Measurements from ENCODE around the gene NCKAP5L. TPM values are rescaled to one million over a fixed set of nuclear protein-coding genes. Genes with fewer than 3 reads are reported as not detected.
A peak's percentile ranks its signal among the peaks of the same experiment; 100 is the strongest.
"Not testable (repeated sequence)": the region's sequence is repeated elsewhere in the genome, so short reads cannot be mapped to it uniquely, and the experiment has no call there.

NCKAP5L gene
- total RNA-seq = 19.3 TPM

- no peaks in the 10 kb centered on the region for H3K27me3 ChIP-seq (ENCODE audit: control insufficient read depth in 3 of 3, insufficient read depth in 3 of 3, low read length in 3 of 3)
- peak within 1 kb of the TSS; percentile 85 to 91 (median 87) for H3K4me3 ChIP-seq (ENCODE audit: low read length in 3 of 3)
- no peaks in the 10 kb centered on the region for H3K9me3 ChIP-seq (ENCODE audit: control insufficient read depth in 3 of 3, low read length in 3 of 3)
- H3K4me1 ChIP-seq (ENCODE audit: control insufficient read depth in 3 of 3, insufficient read depth in 3 of 3, low read length in 3 of 3) = peaks cover 45 to 53% (median 46%) of the 10 kb centered on the region in 3 donors
- H3K27ac ChIP-seq (ENCODE audit: low read depth, low read length) = peak within 1 kb of the TSS; percentile 84
- peaks cover 0 to 2% (median 0%) of the 10 kb centered on the region in 3 donors for H3K36me3 ChIP-seq (ENCODE audit: control insufficient read depth in 3 of 3, insufficient read depth in 3 of 3, low read length in 3 of 3)
- peak within 1 kb of the TSS; percentile 81 to 95 (median 94) for H3K9ac ChIP-seq (ENCODE audit: low read depth in 1 of 3, low read length in 3 of 3)
Observed at GRCh38 chr12:49828133-49829091, at the start of gene NCKAP5L. Gene NCKAP5L, minus strand, starts transcription at chr12:49828413. Its CDS starts 24,369 bp downstream, at chr12:49804044.

DNA sequence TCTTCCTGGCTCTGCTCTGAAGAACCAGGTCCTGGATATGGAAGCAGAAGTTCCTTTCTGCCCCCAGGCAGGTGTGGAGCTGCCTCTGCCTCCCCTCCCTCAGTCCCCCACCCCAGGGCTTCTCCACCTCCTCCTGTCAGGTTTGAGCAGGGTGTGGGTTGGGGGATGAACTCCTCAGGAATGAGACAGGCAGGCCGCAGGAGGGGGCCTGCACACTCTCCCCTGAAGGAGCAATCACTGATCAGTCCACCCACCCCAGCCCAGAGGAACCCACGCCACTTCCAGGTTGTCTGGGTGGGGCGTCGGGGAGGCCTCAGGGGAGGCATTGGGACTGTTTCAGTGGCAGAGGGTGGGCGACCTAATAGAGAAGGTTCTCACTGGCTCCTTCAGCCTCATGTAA is 48.9 kb upstream of the NCKAP5L start:
- peaks cover 0 to 11% (median 7%) of the 10 kb centered on the region in 3 donors for H3K4me1 ChIP-seq (ENCODE audit: control insufficient read depth in 3 of 3, insufficient read depth in 3 of 3, low read length in 3 of 3)
- no peaks in the 10 kb centered on the region for H3K36me3 ChIP-seq (ENCODE audit: control insufficient read depth in 3 of 3, insufficient read depth in 3 of 3, low read length in 3 of 3)
- no peak overlapping the region for H3K9ac ChIP-seq (ENCODE audit: low read depth in 1 of 3, low read length in 3 of 3)
- H3K27ac ChIP-seq (ENCODE audit: low read depth, low read length) = no peak overlapping the region
- no peaks in the 10 kb centered on the region for H3K27me3 ChIP-seq (ENCODE audit: control insufficient read depth in 3 of 3, insufficient read depth in 3 of 3, low read length in 3 of 3)
- no peak overlapping the region for H3K4me3 ChIP-seq (ENCODE audit: low read length in 3 of 3)
- H3K9me3 ChIP-seq (ENCODE audit: control insufficient read depth in 3 of 3, low read length in 3 of 3) = no peaks in the 10 kb centered on the region

- H3K9ac ChIP-seq (ENCODE audit: low read depth in 1 of 3, low read length in 3 of 3) = no peak overlapping the region
- H3K27ac ChIP-seq (ENCODE audit: low read depth, low read length) = no peak overlapping the region
- no peak overlapping the region for H3K4me3 ChIP-seq (ENCODE audit: low read length in 3 of 3)
- no peaks in the 10 kb centered on the region for H3K27me3 ChIP-seq (ENCODE audit: control insufficient read depth in 3 of 3, insufficient read depth in 3 of 3, low read length in 3 of 3)
- H3K4me1 ChIP-seq (ENCODE audit: control insufficient read depth in 3 of 3, insufficient read depth in 3 of 3, low read length in 3 of 3) = peaks cover 0 to 11% (median 7%) of the 10 kb centered on the region in 3 donors
- no peaks in the 10 kb centered on the region for H3K9me3 ChIP-seq (ENCODE audit: control insufficient read depth in 3 of 3, low read length in 3 of 3)
- no peaks in the 10 kb centered on the region for H3K36me3 ChIP-seq (ENCODE audit: control insufficient read depth in 3 of 3, insufficient read depth in 3 of 3, low read length in 3 of 3)
Observed at GRCh38 chr12:49876070-49876469, 47.9 kb upstream of the NCKAP5L start.

DNA sequence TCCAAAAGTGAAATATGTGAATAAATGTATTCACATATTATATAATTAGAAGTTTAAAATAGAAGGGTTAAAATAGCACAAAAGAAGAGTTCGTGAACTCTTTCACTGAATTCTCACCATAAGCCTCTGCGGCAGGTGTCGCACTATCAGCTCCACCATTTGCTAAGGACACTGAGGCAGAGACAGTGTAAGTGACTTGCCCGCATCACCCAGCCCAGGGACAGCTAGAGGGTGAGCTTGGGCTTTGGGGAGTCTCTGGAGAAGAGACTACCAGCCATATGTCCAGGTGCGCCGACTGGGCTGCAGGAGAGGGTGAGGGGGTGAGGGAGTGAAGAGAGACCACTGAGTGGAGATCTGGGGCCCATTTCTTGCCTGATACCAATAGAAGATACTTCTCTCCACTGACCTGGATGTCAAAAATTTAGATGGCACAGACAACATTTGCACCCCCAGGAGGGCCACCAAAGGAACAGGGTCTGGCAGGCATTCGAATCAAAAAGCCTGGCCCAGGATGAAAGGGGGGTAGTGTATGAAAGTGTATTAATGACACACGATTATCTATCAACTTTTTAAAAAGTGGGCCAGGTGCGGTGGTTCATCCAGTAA is 47.0 kb upstream of the NCKAP5L start:
- Histone ChIP-seq H3K4me1 (ENCODE audit: control insufficient read depth in 3 of 3, insufficient read depth in 3 of 3, low read length in 3 of 3) (peaks cover 0 to 11% (median 7%) of the 10 kb centered on the region in 3 donors), H3K4me3 (ENCODE audit: low read length in 3 of 3) (no peak overlapping the region), H3K27ac (ENCODE audit: low read depth, low read length) (no peak overlapping the region), H3K36me3 (ENCODE audit: control insufficient read depth in 3 of 3, insufficient read depth in 3 of 3, low read length in 3 of 3) (no peaks in the 10 kb centered on the region), H3K27me3 (ENCODE audit: control insufficient read depth in 3 of 3, insufficient read depth in 3 of 3, low read length in 3 of 3) (no peaks in the 10 kb centered on the region), H3K9me3 (ENCODE audit: control insufficient read depth in 3 of 3, low read length in 3 of 3) (no peaks in the 10 kb centered on the region), H3K9ac (ENCODE audit: low read depth in 1 of 3, low read length in 3 of 3) (no peak overlapping the region)

DNA sequence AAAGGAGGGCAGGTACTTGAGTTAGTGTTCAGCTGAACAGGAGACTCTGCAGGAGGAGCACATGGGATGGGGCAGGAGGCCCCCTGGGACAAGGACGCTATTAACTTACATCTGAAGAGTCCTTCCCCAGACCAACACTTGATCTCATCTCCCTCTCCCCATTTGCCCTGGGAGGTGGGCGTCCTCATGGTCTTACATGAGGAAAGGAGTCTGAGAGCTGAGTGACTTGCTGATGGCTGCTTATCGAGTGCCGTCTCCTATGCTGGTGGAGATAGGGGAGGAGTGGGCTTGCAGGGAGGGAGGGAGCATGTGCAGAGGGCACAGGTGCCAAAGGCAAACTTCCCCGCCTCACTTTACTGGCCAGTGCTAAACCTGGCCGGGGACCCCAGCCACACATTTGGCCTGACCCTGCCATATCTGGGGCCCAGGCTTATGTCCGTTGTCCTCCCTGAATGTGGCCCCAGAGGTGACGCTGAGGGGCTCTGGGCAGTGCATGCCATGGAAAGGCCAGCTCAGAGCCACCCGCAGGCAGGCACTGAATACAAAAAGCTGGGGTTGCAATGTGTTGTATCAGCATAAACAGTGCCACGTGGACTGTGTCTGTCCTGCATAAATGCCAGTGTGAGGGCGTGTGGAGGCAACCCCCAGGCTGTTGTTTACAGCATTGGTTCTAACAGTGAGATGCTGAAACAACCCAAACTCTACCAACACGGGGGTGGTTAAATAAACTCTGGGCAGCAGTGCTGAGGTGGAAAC is 46.1 kb upstream of the NCKAP5L start:
- H3K27ac ChIP-seq (ENCODE audit: low read depth, low read length) = no peak overlapping the region
- peaks cover 6 to 19% (median 14%) of the 10 kb centered on the region in 3 donors for H3K4me1 ChIP-seq (ENCODE audit: control insufficient read depth in 3 of 3, insufficient read depth in 3 of 3, low read length in 3 of 3)
- no peak overlapping the region for H3K9ac ChIP-seq (ENCODE audit: low read depth in 1 of 3, low read length in 3 of 3)
- no peak overlapping the region for H3K4me3 ChIP-seq (ENCODE audit: low read length in 3 of 3)
- no peaks in the 10 kb centered on the region for H3K36me3 ChIP-seq (ENCODE audit: control insufficient read depth in 3 of 3, insufficient read depth in 3 of 3, low read length in 3 of 3)
- H3K27me3 ChIP-seq (ENCODE audit: control insufficient read depth in 3 of 3, insufficient read depth in 3 of 3, low read length in 3 of 3) = no peaks in the 10 kb centered on the region
- H3K9me3 ChIP-seq (ENCODE audit: control insufficient read depth in 3 of 3, low read length in 3 of 3) = no peaks in the 10 kb centered on the region

GRCh38 chr12:49873361-49873934 is 45.2 kb upstream of the NCKAP5L start:
- Histone ChIP-seq H3K9ac (ENCODE audit: low read depth in 1 of 3, low read length in 3 of 3) (no peak overlapping the region), H3K36me3 (ENCODE audit: control insufficient read depth in 3 of 3, insufficient read depth in 3 of 3, low read length in 3 of 3) (no peaks in the 10 kb centered on the region), H3K9me3 (ENCODE audit: control insufficient read depth in 3 of 3, low read length in 3 of 3) (no peaks in the 10 kb centered on the region), H3K4me1 (ENCODE audit: control insufficient read depth in 3 of 3, insufficient read depth in 3 of 3, low read length in 3 of 3) (peaks cover 15 to 27% (median 22%) of the 10 kb centered on the region in 3 donors), H3K27ac (ENCODE audit: low read depth, low read length) (no peak overlapping the region), H3K27me3 (ENCODE audit: control insufficient read depth in 3 of 3, insufficient read depth in 3 of 3, low read length in 3 of 3) (no peaks in the 10 kb centered on the region), H3K4me3 (ENCODE audit: low read length in 3 of 3) (no peak overlapping the region)

GRCh38 chr12:49872781-49873181 is 44.6 kb upstream of the NCKAP5L start:
- no peak overlapping the region for H3K4me3 ChIP-seq (ENCODE audit: low read length in 3 of 3)
- no peaks in the 10 kb centered on the region for H3K27me3 ChIP-seq (ENCODE audit: control insufficient read depth in 3 of 3, insufficient read depth in 3 of 3, low read length in 3 of 3)
- no peaks in the 10 kb centered on the region for H3K9me3 ChIP-seq (ENCODE audit: control insufficient read depth in 3 of 3, low read length in 3 of 3)
- H3K4me1 ChIP-seq (ENCODE audit: control insufficient read depth in 3 of 3, insufficient read depth in 3 of 3, low read length in 3 of 3) = peaks cover 22 to 33% (median 29%) of the 10 kb centered on the region in 3 donors
- H3K36me3 ChIP-seq (ENCODE audit: control insufficient read depth in 3 of 3, insufficient read depth in 3 of 3, low read length in 3 of 3) = no peaks in the 10 kb centered on the region
- H3K27ac ChIP-seq (ENCODE audit: low read depth, low read length) = no peak overlapping the region
- H3K9ac ChIP-seq (ENCODE audit: low read depth in 1 of 3, low read length in 3 of 3) = no peak overlapping the region

GRCh38 chr12:49872381-49872780 is 44.2 kb upstream of the NCKAP5L start:
- H3K4me1 ChIP-seq (ENCODE audit: control insufficient read depth in 3 of 3, insufficient read depth in 3 of 3, low read length in 3 of 3) = peaks cover 26 to 37% (median 32%) of the 10 kb centered on the region in 3 donors
- no peak overlapping the region for H3K9ac ChIP-seq (ENCODE audit: low read depth in 1 of 3, low read length in 3 of 3)
- H3K9me3 ChIP-seq (ENCODE audit: control insufficient read depth in 3 of 3, low read length in 3 of 3) = no peaks in the 10 kb centered on the region
- no peaks in the 10 kb centered on the region for H3K36me3 ChIP-seq (ENCODE audit: control insufficient read depth in 3 of 3, insufficient read depth in 3 of 3, low read length in 3 of 3)
- H3K27ac ChIP-seq (ENCODE audit: low read depth, low read length) = no peak overlapping the region
- no peak overlapping the region for H3K4me3 ChIP-seq (ENCODE audit: low read length in 3 of 3)
- peaks cover 0 to 1% (median 0%) of the 10 kb centered on the region in 3 donors for H3K27me3 ChIP-seq (ENCODE audit: control insufficient read depth in 3 of 3, insufficient read depth in 3 of 3, low read length in 3 of 3)

DNA sequence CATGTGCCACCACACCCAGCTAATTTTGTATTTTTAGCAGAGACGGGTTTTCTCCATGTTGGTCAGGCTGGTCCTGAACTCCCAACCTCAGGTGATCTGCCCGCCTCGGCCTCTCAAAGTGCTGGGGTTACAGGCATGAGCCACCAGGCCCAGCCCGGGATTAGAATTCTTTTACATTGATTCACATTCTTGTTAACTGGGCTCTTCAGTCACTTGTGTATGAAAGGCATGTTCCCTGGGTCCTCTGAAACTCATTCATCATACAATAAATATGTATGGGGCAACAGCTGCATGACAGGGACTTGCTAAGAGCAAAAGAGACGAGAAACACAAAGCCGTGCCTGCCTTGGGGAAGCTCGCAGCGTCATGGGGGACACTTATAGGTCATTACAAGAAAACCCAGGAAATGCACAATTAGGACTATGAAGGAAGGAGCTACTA is 43.6 kb upstream of the NCKAP5L start:
- not testable (repeated sequence) for H3K27ac ChIP-seq (ENCODE audit: low read depth, low read length); H3K4me3 ChIP-seq (ENCODE audit: low read length in 3 of 3); H3K36me3 ChIP-seq (ENCODE audit: control insufficient read depth in 3 of 3, insufficient read depth in 3 of 3, low read length in 3 of 3); H3K9ac ChIP-seq (ENCODE audit: low read depth in 1 of 3, low read length in 3 of 3); H3K27me3 ChIP-seq (ENCODE audit: control insufficient read depth in 3 of 3, insufficient read depth in 3 of 3, low read length in 3 of 3); H3K9me3 ChIP-seq (ENCODE audit: control insufficient read depth in 3 of 3, low read length in 3 of 3)
- H3K4me1 ChIP-seq (ENCODE audit: control insufficient read depth in 3 of 3, insufficient read depth in 3 of 3, low read length in 3 of 3) = peaks cover 28 to 40% (median 38%) of the 10 kb centered on the region in 3 donors

Measured in skeletal muscle tissue (tissue), 4 donors.